RWPE1 (cell line): Measurements from ENCODE around the gene CADM4.

Experiments
- CTCF ChIA-PET: fragments of 350-600 bp; sonication (Branson Sonifier 250); formaldehyde crosslinking; extraction: SDS; loops from one replicate; lab custom pipeline; 2021; lab: Yijun Ruan, JAX
- POLR2A ChIA-PET: fragments of 400-600 bp; formaldehyde crosslinking; extraction: SDS; loops from one replicate; lab custom pipeline; 2020; ENCODE audit warnings: antibody characterized with exemption; ENCODE audit not compliant: low non-redundant PET; lab: Yijun Ruan, JAX
- DNase-seq: peaks from one replicate; pipeline ENCODE4 v3.0.0; 2012; ENCODE audit warnings: low spot score
- H3K27ac ChIP-seq: fragments of 450-650 bp; 2 replicates; pipeline ENCODE4 v1.5.1; 2017
- TF ChIP-seq, protein P1 (sequence below): fragments of 450-650 bp; conservative IDR thresholded peaks from 2 replicates; pipeline ENCODE4 v1.5.1; 2017; ENCODE audit warnings: low read depth, mild to moderate bottlenecking

The CADM4 gene

GRCh38 chr19:43620061-43621001 is 19.3 kb downstream of the CADM4 start:
- TF ChIP-seq, protein P1, sequence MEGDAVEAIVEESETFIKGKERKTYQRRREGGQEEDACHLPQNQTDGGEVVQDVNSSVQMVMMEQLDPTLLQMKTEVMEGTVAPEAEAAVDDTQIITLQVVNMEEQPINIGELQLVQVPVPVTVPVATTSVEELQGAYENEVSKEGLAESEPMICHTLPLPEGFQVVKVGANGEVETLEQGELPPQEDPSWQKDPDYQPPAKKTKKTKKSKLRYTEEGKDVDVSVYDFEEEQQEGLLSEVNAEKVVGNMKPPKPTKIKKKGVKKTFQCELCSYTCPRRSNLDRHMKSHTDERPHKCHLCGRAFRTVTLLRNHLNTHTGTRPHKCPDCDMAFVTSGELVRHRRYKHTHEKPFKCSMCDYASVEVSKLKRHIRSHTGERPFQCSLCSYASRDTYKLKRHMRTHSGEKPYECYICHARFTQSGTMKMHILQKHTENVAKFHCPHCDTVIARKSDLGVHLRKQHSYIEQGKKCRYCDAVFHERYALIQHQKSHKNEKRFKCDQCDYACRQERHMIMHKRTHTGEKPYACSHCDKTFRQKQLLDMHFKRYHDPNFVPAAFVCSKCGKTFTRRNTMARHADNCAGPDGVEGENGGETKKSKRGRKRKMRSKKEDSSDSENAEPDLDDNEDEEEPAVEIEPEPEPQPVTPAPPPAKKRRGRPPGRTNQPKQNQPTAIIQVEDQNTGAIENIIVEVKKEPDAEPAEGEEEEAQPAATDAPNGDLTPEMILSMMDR, result no peak
- ChIA-PET POLR2A (interaction anchor here (0.5 to 0.6 kb wide), 2 partner anchors 13 to 92 kb away, joined by 7 to 8 read pairs; no protein-coding TSS in a partner anchor), CTCF (no interaction called here)
- H3K27ac ChIP-seq, result peak overlapping the region; percentile 93
- DNase-seq, result no peak

- ChIA-PET POLR2A (interaction anchor here (0.5 kb wide), 1 partner anchor 91 kb away, joined by 7 read pairs; no protein-coding TSS in a partner anchor), CTCF (no interaction called here)
- H3K27ac ChIP-seq, result peak within 1 kb of the TSS; percentile 93
- peak; percentile 73 for DNase-seq
- TF ChIP-seq, protein P1, result no peak
These were observed 20.2 kb downstream of the CADM4 start, which contains the start of gene ZNF428 for GRCh38 chr19:43619262-43620060. Gene ZNF428, minus strand, starts transcription at chr19:43619629. Its CDS starts 5,325 bp downstream, at chr19:43614304.

DNA sequence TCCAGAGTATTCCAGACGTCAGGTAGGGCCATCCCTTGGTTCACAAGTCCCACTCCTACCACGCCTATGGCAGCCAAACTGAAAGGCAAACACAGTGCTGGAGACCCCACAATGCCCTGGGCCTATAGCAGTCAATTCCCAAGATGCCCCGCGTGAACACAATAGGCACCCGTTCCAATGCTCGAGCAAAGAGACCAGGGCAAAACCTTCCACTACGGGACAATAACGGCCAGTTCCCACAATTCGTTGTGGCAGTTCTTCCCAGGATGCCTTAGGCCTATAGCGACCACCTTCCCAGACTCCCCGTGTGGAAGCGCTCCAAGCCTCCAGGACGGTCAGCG is 20.8 kb downstream of the CADM4 start:
- peak; percentile 27 for DNase-seq
- CTCF ChIA-PET, result no interaction called here

DNA sequence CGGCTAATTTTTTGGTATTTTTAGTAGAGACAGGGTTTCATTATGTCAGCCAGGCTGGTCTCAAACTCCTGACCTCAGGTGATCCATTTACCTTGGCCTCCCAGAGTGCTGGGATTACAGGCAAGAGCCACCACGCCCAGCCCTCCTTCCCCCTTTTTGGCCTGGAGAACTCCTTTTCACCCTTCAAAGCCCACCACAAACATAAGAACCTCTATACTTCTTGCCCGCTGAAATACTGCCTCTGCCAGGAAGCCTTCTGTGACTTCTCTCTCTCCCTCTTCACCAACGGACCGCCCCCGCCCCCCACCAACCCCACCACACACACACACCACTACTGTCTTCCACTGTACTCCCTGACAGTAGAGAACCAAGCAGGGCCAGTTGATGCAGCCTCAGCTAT is 22.7 kb downstream of the CADM4 start:
- no peak for DNase-seq
- POLR2A ChIA-PET, result no interaction called here
- TF ChIP-seq, protein P1, result no peak
- H3K27ac ChIP-seq, result peak overlapping the region; percentile 26; the same call in 1 of the 2 replicates
- CTCF ChIA-PET, result no interaction called here

More for the DNA sequence above, 20.8 kb downstream of the CADM4 start:
- H3K27ac ChIP-seq, result peak overlapping the region; percentile 93
- TF ChIP-seq, protein P1, result no peak
- POLR2A ChIA-PET, result no interaction called here

DNA sequence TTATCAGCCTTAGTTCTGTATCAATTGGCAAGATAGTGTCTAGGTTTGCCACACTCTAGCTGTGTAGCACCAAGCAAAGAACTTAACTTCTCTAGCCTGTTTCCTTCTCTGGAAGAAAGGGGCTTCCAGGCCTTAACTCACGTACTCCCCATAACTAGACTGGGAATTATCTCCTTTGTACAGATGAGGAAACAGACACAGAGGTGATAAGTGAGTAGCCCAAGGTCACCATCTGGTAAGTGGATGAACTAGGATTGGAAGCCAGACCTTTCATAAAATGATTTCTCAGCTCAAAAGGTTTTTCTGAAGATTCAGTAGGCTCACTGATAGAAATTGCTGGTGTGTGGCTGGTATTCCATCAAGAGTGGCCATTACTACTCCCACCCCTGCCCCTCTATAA is 23.3 kb downstream of the CADM4 start:
- ChIA-PET POLR2A (no interaction called here), CTCF (no interaction called here)
- no peak for DNase-seq
- H3K27ac ChIP-seq, result no peak overlapping the region
- TF ChIP-seq, protein P1, result no peak

DNA sequence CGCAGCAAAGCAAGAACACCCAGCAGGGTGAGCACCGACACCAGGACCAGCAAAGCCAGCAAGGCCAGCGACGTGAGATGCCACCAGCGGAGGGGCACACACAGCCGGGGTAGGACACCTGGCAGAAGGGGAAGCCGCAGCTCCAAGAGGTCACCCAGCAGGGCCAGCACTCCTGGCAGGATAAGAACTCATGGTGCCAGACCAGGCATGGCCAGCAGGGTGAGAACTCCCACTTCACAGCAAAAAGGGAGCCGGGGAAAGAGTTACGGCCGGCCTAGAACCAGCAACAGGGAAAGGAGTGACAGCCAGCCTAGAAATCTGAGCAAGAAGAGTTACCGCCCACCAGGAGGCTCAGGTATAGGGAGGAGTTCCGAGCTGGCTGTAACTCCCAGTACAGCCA is 27.3 kb downstream of the CADM4 start:
- no peak for DNase-seq
- TF ChIP-seq, protein P1, result no peak
- no peak overlapping the region for H3K27ac ChIP-seq
- POLR2A ChIA-PET, result no interaction called here
- CTCF ChIA-PET, result interaction anchor here (0.5 kb wide), 1 partner anchor 92 kb away, joined by 5 read pairs; no protein-coding TSS in a partner anchor
